DOHH2 (cell line): Measurements from ENCODE around the gene ZBTB4.

Experiments
- H3F3A ChIP-seq: fragments of 200-600 bp; sonication (generic), shearing (Covaris generic); 2 replicates; pipeline ENCODE4 v1.6.0; 2016; ENCODE audit warnings: antibody characterized with exemption, mild to moderate bottlenecking; ENCODE audit not compliant: control insufficient read depth, insufficient read depth
- H3K27ac ChIP-seq: fragments of 200-600 bp; sonication (generic); 2 replicates; pipeline ENCODE4 v1.5.1; 2014; ENCODE audit warnings: low read depth, mild to moderate bottlenecking, low read length, moderate library complexity
- H3K27me3 ChIP-seq: fragments of 200-600 bp; sonication (generic); 2 replicates; pipeline ENCODE4 v1.6.1; 2014; ENCODE audit warnings: mild to moderate bottlenecking, low read length, mixed read lengths; ENCODE audit not compliant: control insufficient read depth
- H3K36me3 ChIP-seq: fragments of 200-600 bp; sonication (generic); 2 replicates; pipeline ENCODE4 v1.6.1; 2014; ENCODE audit warnings: mild to moderate bottlenecking, low read length, moderate library complexity, mixed read lengths; ENCODE audit not compliant: control insufficient read depth
- H3K4me1 ChIP-seq: fragments of 200-600 bp; sonication (generic); 2 replicates; pipeline ENCODE4 v1.6.1; 2014; ENCODE audit warnings: mild to moderate bottlenecking, low read length, mixed read lengths; ENCODE audit not compliant: control insufficient read depth
- H3K4me2 ChIP-seq: fragments of 200-600 bp; sonication (generic); 2 replicates; pipeline ENCODE4 v1.6.0; 2014; ENCODE audit warnings: mild to moderate bottlenecking, low read length, moderate library complexity
- H3K4me3 ChIP-seq: fragments of 200-600 bp; sonication (generic); 2 replicates; pipeline ENCODE4 v1.5.1; 2014; ENCODE audit warnings: mild to moderate bottlenecking, low read length, mixed read lengths
- H3K79me2 ChIP-seq: fragments of 200-600 bp; sonication (generic); 2 replicates; pipeline ENCODE4 v1.6.1; 2014; ENCODE audit warnings: mild to moderate bottlenecking, low read length, mixed read lengths; ENCODE audit not compliant: control insufficient read depth
- H3K9me2 ChIP-seq: fragments of 200-600 bp; sonication (generic); replicated peaks from 2 replicates; pipeline ENCODE4 v1.6.1; 2014; ENCODE audit warnings: mild to moderate bottlenecking, low read length, mixed read lengths; ENCODE audit not compliant: control insufficient read depth
- H3K9me3 ChIP-seq: fragments of 200-600 bp; sonication (generic); 2 replicates; pipeline ENCODE4 v1.6.1; 2014; ENCODE audit warnings: antibody characterized with exemption, low read length, mixed read lengths; ENCODE audit not compliant: control insufficient read depth, insufficient read depth
- H4K20me1 ChIP-seq: fragments of 200-600 bp; sonication (generic); 2 replicates; pipeline ENCODE4 v1.6.0; 2014; ENCODE audit warnings: low read depth, mild to moderate bottlenecking, antibody characterized with exemption, low read length, moderate library complexity; ENCODE audit not compliant: control insufficient read depth, insufficient read depth
- EZH2phosphoT487 ChIP-seq: fragments of 200-600 bp; sonication (generic); IDR thresholded peaks from 2 replicates; pipeline ENCODE4 v1.6.1; 2017; ENCODE audit warnings: borderline replicate concordance, mild to moderate bottlenecking, antibody characterized with exemption, low read length, moderate library complexity, mixed read lengths
- TF ChIP-seq, protein P1 (sequence below): fragments of 200-600 bp; sonication (generic); IDR thresholded peaks from one replicate; pipeline ENCODE4 v1.5.1; 2014; ENCODE audit warnings: antibody characterized with exemption, mild to moderate bottlenecking, low read depth, low read length; ENCODE audit not compliant: poor library complexity, severe bottlenecking

ZBTB4 gene

DNA sequence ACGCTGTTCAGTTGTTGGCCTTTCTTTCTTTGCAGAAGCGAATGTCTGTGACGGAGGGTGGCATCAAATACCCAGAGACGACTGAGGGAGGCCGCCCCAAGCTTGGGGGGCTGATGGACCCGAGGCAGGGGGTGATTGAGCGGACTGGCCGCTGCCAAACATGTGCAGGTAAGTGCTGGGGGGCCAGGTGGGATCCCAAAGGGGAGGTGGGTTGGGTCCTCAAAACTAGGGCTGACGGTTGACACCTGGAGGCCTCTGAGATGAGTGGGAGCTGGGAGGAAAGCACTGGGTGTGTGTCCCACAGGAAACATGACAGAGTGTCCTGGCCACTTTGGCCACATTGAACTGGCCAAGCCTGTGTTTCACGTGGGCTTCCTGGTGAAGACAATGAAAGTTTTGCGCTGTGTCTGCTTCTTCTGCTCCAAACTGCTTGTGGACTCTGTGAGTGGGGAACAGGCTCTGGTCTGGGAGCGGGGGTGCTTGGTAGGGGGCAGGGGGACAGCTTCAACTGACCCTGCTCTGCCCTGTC lies 16.5 kb upstream of the ZBTB4 start:
- Histone ChIP-seq H3K27ac (no peak overlapping the region), H3K4me2 (no peak overlapping the region), H3F3A (no peaks in the 10 kb centered on the region), H3K79me2 (peaks cover 52% of the 10 kb centered on the region), H3K9me2 (no peaks in the 10 kb centered on the region), H3K9me3 (no peaks in the 10 kb centered on the region), H3K4me1 (no peaks in the 10 kb centered on the region), H3K36me3 (peaks cover 86% of the 10 kb centered on the region), H3K27me3 (no peaks in the 10 kb centered on the region), H3K4me3 (no peak overlapping the region), H4K20me1 (peaks cover 14% of the 10 kb centered on the region)
- no peak for TF ChIP-seq EZH2phosphoT487
- TF ChIP-seq, protein P1, sequence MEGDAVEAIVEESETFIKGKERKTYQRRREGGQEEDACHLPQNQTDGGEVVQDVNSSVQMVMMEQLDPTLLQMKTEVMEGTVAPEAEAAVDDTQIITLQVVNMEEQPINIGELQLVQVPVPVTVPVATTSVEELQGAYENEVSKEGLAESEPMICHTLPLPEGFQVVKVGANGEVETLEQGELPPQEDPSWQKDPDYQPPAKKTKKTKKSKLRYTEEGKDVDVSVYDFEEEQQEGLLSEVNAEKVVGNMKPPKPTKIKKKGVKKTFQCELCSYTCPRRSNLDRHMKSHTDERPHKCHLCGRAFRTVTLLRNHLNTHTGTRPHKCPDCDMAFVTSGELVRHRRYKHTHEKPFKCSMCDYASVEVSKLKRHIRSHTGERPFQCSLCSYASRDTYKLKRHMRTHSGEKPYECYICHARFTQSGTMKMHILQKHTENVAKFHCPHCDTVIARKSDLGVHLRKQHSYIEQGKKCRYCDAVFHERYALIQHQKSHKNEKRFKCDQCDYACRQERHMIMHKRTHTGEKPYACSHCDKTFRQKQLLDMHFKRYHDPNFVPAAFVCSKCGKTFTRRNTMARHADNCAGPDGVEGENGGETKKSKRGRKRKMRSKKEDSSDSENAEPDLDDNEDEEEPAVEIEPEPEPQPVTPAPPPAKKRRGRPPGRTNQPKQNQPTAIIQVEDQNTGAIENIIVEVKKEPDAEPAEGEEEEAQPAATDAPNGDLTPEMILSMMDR, result no peak

DNA sequence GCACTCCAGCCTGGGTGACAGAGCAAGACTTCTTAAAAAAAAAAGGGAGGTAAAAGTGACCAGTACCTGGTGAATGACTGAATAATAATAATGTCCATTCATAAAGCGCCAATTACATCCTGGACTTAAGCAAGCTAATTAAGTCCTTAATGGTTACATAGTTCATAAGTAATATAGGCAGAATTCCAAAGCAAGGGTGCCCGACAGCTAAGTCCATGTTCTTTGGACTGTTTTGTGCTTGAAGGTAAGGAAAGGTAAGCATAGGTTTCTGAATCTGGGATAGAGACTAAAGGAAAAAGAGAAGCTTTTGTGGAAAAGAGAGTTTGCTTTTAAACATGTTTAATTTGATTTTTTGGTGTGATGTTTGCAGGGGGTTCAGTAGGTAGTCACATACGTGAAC lies 14.5 kb upstream of the ZBTB4 start:
- Histone ChIP-seq H3K79me2 (peaks cover 72% of the 10 kb centered on the region), H3K27me3 (no peaks in the 10 kb centered on the region), H3K4me1 (peaks cover 3% of the 10 kb centered on the region), H3K9me2 (no peaks in the 10 kb centered on the region), H3K9me3 (no peaks in the 10 kb centered on the region), H4K20me1 (peaks cover 20% of the 10 kb centered on the region), H3K27ac (no peak overlapping the region), H3F3A (0 out of 2 replicates have a peak, but pooled peaks cover 2% of the 10 kb centered on the region), H3K4me2 (no peak overlapping the region), H3K36me3 (peaks cover 90% of the 10 kb centered on the region), H3K4me3 (no peak overlapping the region)
- TF ChIP-seq, protein P1, result no peak
- TF ChIP-seq EZH2phosphoT487, result no peak

DNA sequence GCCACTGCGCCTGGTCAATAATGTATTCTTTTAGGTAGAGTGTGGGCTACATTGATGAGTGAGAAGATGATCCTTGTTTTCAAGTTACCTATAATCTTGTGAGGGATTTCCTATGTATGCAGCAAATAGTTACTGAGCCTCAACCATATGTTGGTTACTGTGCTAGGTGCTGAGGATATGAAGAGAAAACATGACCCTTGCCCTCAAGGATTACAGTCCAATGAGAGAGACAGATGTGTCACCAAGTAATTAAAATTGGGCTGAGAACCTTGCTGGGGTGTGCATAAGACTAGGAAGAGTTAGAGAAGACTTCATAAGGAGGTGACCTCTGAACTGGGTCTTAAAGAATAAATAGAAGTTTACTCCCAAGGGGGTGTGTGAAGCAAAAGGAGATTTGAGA lies 12.2 kb upstream of the ZBTB4 start:
- no peaks in the 10 kb centered on the region for H3K9me2 ChIP-seq
- H3K4me1 ChIP-seq, result peaks cover 19% of the 10 kb centered on the region
- H3K36me3 ChIP-seq, result peaks cover 81% of the 10 kb centered on the region
- peaks cover 96% of the 10 kb centered on the region for H3K79me2 ChIP-seq
- 0 out of 2 replicates have a peak, but pooled peaks cover 3% of the 10 kb centered on the region for H3F3A ChIP-seq
- TF ChIP-seq, protein P1, result no peak
- no peak for TF ChIP-seq EZH2phosphoT487
- H3K4me3 ChIP-seq, result no peak overlapping the region
- H3K4me2 ChIP-seq, result no peak overlapping the region
- no peaks in the 10 kb centered on the region for H3K9me3 ChIP-seq
- H3K27me3 ChIP-seq, result no peaks in the 10 kb centered on the region
- H3K27ac ChIP-seq, result no peak overlapping the region
- H4K20me1 ChIP-seq, result peaks cover 28% of the 10 kb centered on the region
